Parathyroid adenoma (tissue), 2 donors: ENCODE measurements around the gene BPHL.

ENCODE experiments used
- H2AFZ ChIP-seq: fragments of 300-600 bp; sonication (generic); one replicate; pipeline ENCODE4 v1.7.0; 2017; ENCODE audit warnings: antibody characterized with exemption, mild to moderate bottlenecking
- H3K27ac ChIP-seq: fragments of 300-600 bp; sonication (generic); one replicate; pipeline ENCODE4 v1.7.0; 2017
- H3K27me3 ChIP-seq: fragments of 300-600 bp; sonication (generic); one replicate; pipeline ENCODE4 v1.7.0; 2017; ENCODE audit warnings: low read length; ENCODE audit not compliant: control insufficient read depth, insufficient read depth
- H3K36me3 ChIP-seq: fragments of 300-600 bp; sonication (generic); one replicate; pipeline ENCODE4 v1.7.0; 2017; ENCODE audit warnings: low read length; ENCODE audit not compliant: control insufficient read depth, insufficient read depth
- H3K4me1 ChIP-seq: fragments of 300-600 bp; sonication (generic); one replicate; pipeline ENCODE4 v1.7.0; 2017; ENCODE audit warnings: control low read depth
- H3K4me2 ChIP-seq: fragments of 300-600 bp; sonication (generic); one replicate; pipeline ENCODE4 v1.7.0; 2017; ENCODE audit warnings: low read length
- H3K4me3 ChIP-seq: fragments of 300-600 bp; sonication (generic); one replicate; pipeline ENCODE4 v1.7.0; 2017; ENCODE audit warnings: low read depth, low read length
- H3K79me2 ChIP-seq: fragments of 300-600 bp; sonication (generic); one replicate; pipeline ENCODE4 v1.7.0; 2017; ENCODE audit warnings: control low read depth
- H3K9ac ChIP-seq: fragments of 300-600 bp; sonication (generic); one replicate; pipeline ENCODE4 v1.7.0; 2017; ENCODE audit warnings: mild to moderate bottlenecking
- H3K9me3 ChIP-seq: fragments of 300-600 bp; sonication (generic); one replicate; pipeline ENCODE4 v1.7.0; 2017; ENCODE audit warnings: low read length; ENCODE audit not compliant: control insufficient read depth
- TF ChIP-seq, protein P1 (sequence below): fragments of 300-600 bp; sonication (generic); IDR thresholded peaks from one replicate; pipeline ENCODE4 v1.7.0; 2017; ENCODE audit warnings: antibody characterized with exemption, mild to moderate bottlenecking
- donor health status: primary hyperparathyroidism.

BPHL gene

GRCh38 chr6:3117912-3118352 lies 579 bp upstream of the BPHL start:
- Histone ChIP-seq H3K4me3 (peak overlapping the region; percentile 94), H3K9ac (no peak overlapping the region), H3K79me2 (no peaks in the 10 kb centered on the region), H3K27ac (peak overlapping the region; percentile 87), H3K4me2 (peak overlapping the region; percentile 98), H3K36me3 (no peaks in the 10 kb centered on the region), H2AFZ (peak overlapping the region; percentile 90), H3K9me3 (no peaks in the 10 kb centered on the region), H3K4me1 (peaks cover 6% of the 10 kb centered on the region), H3K27me3 (no peaks in the 10 kb centered on the region)
- TF ChIP-seq, protein P1, sequence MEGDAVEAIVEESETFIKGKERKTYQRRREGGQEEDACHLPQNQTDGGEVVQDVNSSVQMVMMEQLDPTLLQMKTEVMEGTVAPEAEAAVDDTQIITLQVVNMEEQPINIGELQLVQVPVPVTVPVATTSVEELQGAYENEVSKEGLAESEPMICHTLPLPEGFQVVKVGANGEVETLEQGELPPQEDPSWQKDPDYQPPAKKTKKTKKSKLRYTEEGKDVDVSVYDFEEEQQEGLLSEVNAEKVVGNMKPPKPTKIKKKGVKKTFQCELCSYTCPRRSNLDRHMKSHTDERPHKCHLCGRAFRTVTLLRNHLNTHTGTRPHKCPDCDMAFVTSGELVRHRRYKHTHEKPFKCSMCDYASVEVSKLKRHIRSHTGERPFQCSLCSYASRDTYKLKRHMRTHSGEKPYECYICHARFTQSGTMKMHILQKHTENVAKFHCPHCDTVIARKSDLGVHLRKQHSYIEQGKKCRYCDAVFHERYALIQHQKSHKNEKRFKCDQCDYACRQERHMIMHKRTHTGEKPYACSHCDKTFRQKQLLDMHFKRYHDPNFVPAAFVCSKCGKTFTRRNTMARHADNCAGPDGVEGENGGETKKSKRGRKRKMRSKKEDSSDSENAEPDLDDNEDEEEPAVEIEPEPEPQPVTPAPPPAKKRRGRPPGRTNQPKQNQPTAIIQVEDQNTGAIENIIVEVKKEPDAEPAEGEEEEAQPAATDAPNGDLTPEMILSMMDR, result no peak

- Histone ChIP-seq H3K27ac (peak overlapping the region; percentile 87), H3K79me2 (no peaks in the 10 kb centered on the region), H3K9me3 (no peaks in the 10 kb centered on the region), H3K4me3 (peak overlapping the region; percentile 94), H2AFZ (peak overlapping the region; percentile 90), H3K4me1 (peaks cover 6% of the 10 kb centered on the region), H3K36me3 (no peaks in the 10 kb centered on the region), H3K9ac (no peak overlapping the region), H3K4me2 (peak overlapping the region; percentile 98), H3K27me3 (no peaks in the 10 kb centered on the region)
- TF ChIP-seq, protein P1, result no peak
These were observed 671 bp downstream of the BPHL start for GRCh38 chr6:3119040-3119723.

DNA sequence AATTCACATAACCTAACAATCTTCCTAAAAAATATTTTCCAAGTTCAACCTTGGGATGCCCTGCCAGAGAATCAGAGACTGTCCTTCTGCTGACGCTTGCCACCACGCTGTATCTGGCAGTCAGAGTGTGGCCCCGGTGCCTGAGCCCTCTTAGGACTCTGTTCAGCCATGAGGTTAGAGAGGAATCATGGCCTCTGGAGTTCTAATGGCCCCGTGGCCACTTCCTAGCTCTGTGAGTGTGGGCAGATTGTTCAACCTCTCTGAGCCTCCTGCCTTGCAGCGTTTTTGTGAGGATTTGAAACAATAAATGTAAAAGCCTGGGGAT lies 2.2 kb downstream of the BPHL start:
- no peak overlapping the region for H3K27ac ChIP-seq
- H3K36me3 ChIP-seq, result no peaks in the 10 kb centered on the region
- H3K27me3 ChIP-seq, result no peaks in the 10 kb centered on the region
- TF ChIP-seq, protein P1, result no peak
- H3K4me1 ChIP-seq, result peaks cover 10% of the 10 kb centered on the region
- no peak overlapping the region for H3K4me3 ChIP-seq
- H2AFZ ChIP-seq, result no peak overlapping the region
- H3K9ac ChIP-seq, result no peak overlapping the region
- H3K79me2 ChIP-seq, result no peaks in the 10 kb centered on the region
- no peaks in the 10 kb centered on the region for H3K9me3 ChIP-seq
- H3K4me2 ChIP-seq, result no peak overlapping the region

DNA sequence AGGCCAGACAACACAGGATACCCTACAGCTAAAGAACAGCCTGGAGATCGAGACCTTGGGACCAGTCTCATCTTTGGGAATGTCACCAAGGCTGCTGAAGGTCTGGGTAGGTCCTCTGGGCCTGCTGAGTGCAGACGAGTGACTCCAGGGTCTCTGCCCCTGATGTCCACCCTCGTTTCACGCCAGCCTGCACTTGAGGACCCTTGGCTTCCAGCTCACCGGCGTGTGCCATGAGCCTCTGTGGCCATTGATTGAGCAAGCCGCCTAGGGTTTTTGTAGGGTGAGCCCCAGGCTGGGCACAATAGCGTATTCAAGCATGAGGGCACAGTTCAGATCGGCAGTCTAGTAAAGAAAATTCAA lies 4.3 kb downstream of the BPHL start:
- TF ChIP-seq, protein P1, result no peak
- H2AFZ ChIP-seq, result no peak overlapping the region
- no peak overlapping the region for H3K4me2 ChIP-seq
- H3K9me3 ChIP-seq, result no peaks in the 10 kb centered on the region
- peaks cover 10% of the 10 kb centered on the region for H3K4me1 ChIP-seq
- no peaks in the 10 kb centered on the region for H3K79me2 ChIP-seq
- H3K9ac ChIP-seq, result no peak overlapping the region
- H3K27me3 ChIP-seq, result no peaks in the 10 kb centered on the region
- no peak overlapping the region for H3K4me3 ChIP-seq
- H3K27ac ChIP-seq, result no peak overlapping the region
- no peaks in the 10 kb centered on the region for H3K36me3 ChIP-seq

- Histone ChIP-seq H3K4me1 (peaks cover 4% of the 10 kb centered on the region), H3K27ac (no peak overlapping the region), H3K9ac (no peak overlapping the region), H3K79me2 (no peaks in the 10 kb centered on the region), H3K9me3 (no peaks in the 10 kb centered on the region), H3K27me3 (no peaks in the 10 kb centered on the region), H2AFZ (no peak overlapping the region), H3K36me3 (no peaks in the 10 kb centered on the region), H3K4me3 (no peak overlapping the region), H3K4me2 (no peak overlapping the region)
- TF ChIP-seq, protein P1, result no peak
These were observed 6.2 kb downstream of the BPHL start for GRCh38 chr6:3124667-3125066.
